WTC11 (cell line): ENCODE data around the gene FAM120AOS.

Experiments
- E2F5 ChIP-seq: sonication (generic); formaldehyde crosslinking; IDR thresholded peaks from 2 replicates; pipeline ENCODE4 v1.8.1; 2022; ENCODE audit warnings: mild to moderate bottlenecking, moderate library complexity, missing genetic modification reagents
- NR2C2 ChIP-seq: sonication (generic); formaldehyde crosslinking; IDR thresholded peaks from 2 replicates; pipeline ENCODE4 v1.8.0; 2022; ENCODE audit warnings: mild to moderate bottlenecking, missing genetic modification reagents
- USF1 ChIP-seq: sonication (generic); formaldehyde crosslinking; IDR thresholded peaks from 2 replicates; pipeline ENCODE4 v1.8.0; 2022; ENCODE audit warnings: mild to moderate bottlenecking, missing genetic modification reagents
- TF ChIP-seq, protein P1 (sequence below): sonication (generic); formaldehyde crosslinking; conservative IDR thresholded peaks from 2 replicates; pipeline ENCODE4 v1.8.1; 2022; ENCODE audit warnings: mild to moderate bottlenecking, missing genetic modification reagents
- TF ChIP-seq, protein P2 (sequence below): sonication (generic); formaldehyde crosslinking; IDR thresholded peaks from 2 replicates; pipeline ENCODE4 v1.8.0; 2022; ENCODE audit warnings: mild to moderate bottlenecking, missing genetic modification reagents
- TF ChIP-seq, protein P3 (sequence below): sonication (generic); formaldehyde crosslinking; IDR thresholded peaks from 2 replicates; pipeline ENCODE4 v1.8.0; 2022; ENCODE audit warnings: mild to moderate bottlenecking, missing genetic modification reagents
- TF ChIP-seq, protein P4 (sequence below): sonication (generic); formaldehyde crosslinking; IDR thresholded peaks from 2 replicates; pipeline ENCODE4 v1.8.1; 2022; ENCODE audit warnings: low read depth, missing genetic modification reagents, borderline replicate concordance

DNA sequence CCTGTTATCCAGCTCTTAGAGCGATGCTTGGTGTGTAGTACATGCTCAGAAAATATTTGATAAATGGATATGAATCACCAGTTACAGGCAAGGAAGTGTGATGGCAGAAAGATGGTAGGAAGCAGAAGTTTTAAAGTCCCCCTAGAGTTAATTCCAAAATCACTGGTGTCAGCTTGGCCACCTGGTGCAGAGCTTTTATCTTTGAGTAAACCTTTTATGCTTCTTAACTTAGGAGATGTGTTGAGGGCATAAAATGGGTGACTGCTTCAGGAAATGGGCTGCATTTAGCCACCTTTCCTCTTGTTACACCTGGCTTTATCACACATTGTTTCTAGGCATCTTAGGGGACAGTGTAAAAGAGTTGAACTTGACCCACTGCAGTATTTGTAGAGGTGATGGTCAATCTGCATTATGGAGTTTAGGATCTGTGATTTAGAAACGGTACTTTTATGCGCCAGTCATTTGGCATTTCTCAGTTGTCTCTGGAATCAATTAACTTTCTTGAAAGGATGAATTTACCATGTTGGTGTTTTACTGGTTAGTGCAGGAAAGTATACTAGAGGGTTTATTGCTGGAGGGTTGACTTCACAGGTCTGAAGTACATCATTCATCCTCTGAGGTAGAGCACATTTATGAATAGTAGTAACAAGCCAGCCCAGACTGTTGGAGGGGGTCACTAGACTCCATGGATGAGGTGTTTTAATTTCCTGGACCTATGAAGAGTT is 7.5 kb upstream of the FAM120AOS start:
- TF ChIP-seq, protein P1, sequence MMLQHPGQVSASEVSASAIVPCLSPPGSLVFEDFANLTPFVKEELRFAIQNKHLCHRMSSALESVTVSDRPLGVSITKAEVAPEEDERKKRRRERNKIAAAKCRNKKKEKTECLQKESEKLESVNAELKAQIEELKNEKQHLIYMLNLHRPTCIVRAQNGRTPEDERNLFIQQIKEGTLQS: no peak
- TF ChIP-seq, protein P2, sequence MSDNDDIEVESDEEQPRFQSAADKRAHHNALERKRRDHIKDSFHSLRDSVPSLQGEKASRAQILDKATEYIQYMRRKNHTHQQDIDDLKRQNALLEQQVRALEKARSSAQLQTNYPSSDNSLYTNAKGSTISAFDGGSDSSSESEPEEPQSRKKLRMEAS (CRISPR knock-in tag): no peak
- TF ChIP-seq E2F5 (CRISPR knock-in tag) (no peak), USF1 (no peak), NR2C2 (CRISPR knock-in tag) (no peak)
- TF ChIP-seq, protein P3, sequence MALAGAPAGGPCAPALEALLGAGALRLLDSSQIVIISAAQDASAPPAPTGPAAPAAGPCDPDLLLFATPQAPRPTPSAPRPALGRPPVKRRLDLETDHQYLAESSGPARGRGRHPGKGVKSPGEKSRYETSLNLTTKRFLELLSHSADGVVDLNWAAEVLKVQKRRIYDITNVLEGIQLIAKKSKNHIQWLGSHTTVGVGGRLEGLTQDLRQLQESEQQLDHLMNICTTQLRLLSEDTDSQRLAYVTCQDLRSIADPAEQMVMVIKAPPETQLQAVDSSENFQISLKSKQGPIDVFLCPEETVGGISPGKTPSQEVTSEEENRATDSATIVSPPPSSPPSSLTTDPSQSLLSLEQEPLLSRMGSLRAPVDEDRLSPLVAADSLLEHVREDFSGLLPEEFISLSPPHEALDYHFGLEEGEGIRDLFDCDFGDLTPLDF (CRISPR knock-in tag): no peak
- TF ChIP-seq, protein P4, sequence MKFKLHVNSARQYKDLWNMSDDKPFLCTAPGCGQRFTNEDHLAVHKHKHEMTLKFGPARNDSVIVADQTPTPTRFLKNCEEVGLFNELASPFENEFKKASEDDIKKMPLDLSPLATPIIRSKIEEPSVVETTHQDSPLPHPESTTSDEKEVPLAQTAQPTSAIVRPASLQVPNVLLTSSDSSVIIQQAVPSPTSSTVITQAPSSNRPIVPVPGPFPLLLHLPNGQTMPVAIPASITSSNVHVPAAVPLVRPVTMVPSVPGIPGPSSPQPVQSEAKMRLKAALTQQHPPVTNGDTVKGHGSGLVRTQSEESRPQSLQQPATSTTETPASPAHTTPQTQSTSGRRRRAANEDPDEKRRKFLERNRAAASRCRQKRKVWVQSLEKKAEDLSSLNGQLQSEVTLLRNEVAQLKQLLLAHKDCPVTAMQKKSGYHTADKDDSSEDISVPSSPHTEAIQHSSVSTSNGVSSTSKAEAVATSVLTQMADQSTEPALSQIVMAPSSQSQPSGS: no peak
